Neuronal stem cell (in vitro differentiated cells): Measurements from ENCODE around the gene DAND5. TPM values are rescaled to one million over a fixed set of nuclear protein-coding genes. Genes with fewer than 3 reads are reported as not detected.

Experiments used
- DNase-seq: peaks from one replicate; pipeline ENCODE4 v3.0.0-alpha.2; 2013; ENCODE audit warnings: low spot score
- H2AFZ ChIP-seq: one replicate; pipeline ENCODE4 v1.6.1; 2013; ENCODE audit warnings: mild to moderate bottlenecking, low read length, inconsistent platforms
- H2AK5ac ChIP-seq: 2 replicates; pipeline ENCODE4 v1.6.1; 2013; ENCODE audit warnings: low read depth, mild to moderate bottlenecking, inconsistent platforms, low read length, moderate library complexity, mixed read lengths
- H2BK120ac ChIP-seq: 2 replicates; pipeline ENCODE4 v1.6.1; 2013; ENCODE audit warnings: low read depth, mild to moderate bottlenecking, inconsistent platforms, low read length, moderate library complexity, mixed read lengths
- H2BK12ac ChIP-seq: one replicate; pipeline ENCODE4 v1.6.1; 2013; ENCODE audit warnings: low read length, inconsistent platforms
- H2BK15ac ChIP-seq: 2 replicates; pipeline ENCODE4 v1.6.1; 2013; ENCODE audit warnings: mild to moderate bottlenecking, low read length, inconsistent platforms, mixed read lengths
- H2BK5ac ChIP-seq: one replicate; pipeline ENCODE4 v1.6.1; 2013; ENCODE audit warnings: inconsistent platforms, mild to moderate bottlenecking, low read length, moderate library complexity
- H3K14ac ChIP-seq: one replicate; pipeline ENCODE4 v1.6.1; 2013; ENCODE audit warnings: low read length, inconsistent platforms
- H3K18ac ChIP-seq: 2 replicates; pipeline ENCODE4 v1.6.1; 2013; ENCODE audit warnings: low read length, inconsistent platforms
- H3K23ac ChIP-seq: 2 replicates; pipeline ENCODE4 v1.6.1; 2013; ENCODE audit warnings: low read depth, mild to moderate bottlenecking, mixed read lengths, low read length, inconsistent platforms; ENCODE audit not compliant: poor library complexity
- H3K27ac ChIP-seq: replicated peaks from 3 replicates; pipeline ENCODE4 v1.5.1; 2013; ENCODE audit warnings: low read length, inconsistent platforms
- H3K27me3 ChIP-seq, 3 experiments: 2 replicates each; pipeline ENCODE4 v1.6.1; 2013; ENCODE audit warnings: low read length in 3 of 3, mild to moderate bottlenecking in 2 of 3, inconsistent platforms in 1 of 3, low read depth in 1 of 3, mixed read lengths in 1 of 3, moderate library complexity in 1 of 3; ENCODE audit not compliant: control insufficient read depth in 3 of 3, insufficient read depth in 3 of 3
- H3K36me3 ChIP-seq, 2 donors: replicated peaks in 1 of 2; 2 replicates each; pipeline ENCODE4 v1.6.1; 2013; ENCODE audit warnings: low read length in 2 of 2; ENCODE audit not compliant: control insufficient read depth in 2 of 2, insufficient read depth in 2 of 2
- H3K4ac ChIP-seq: 2 replicates; pipeline ENCODE4 v1.6.1; 2013; ENCODE audit warnings: inconsistent platforms, mild to moderate bottlenecking, low read length, moderate library complexity
- H3K4me1 ChIP-seq, 2 donors: 1 replicate in 1 of 2; 2 replicates in 1 of 2; pipeline ENCODE4 v1.6.1; 2013; ENCODE audit warnings: low read length in 2 of 2, low read depth in 1 of 2; ENCODE audit not compliant: control insufficient read depth in 2 of 2, insufficient read depth in 1 of 2
- H3K4me2 ChIP-seq: one replicate; pipeline ENCODE4 v1.6.1; 2013; ENCODE audit warnings: mild to moderate bottlenecking, low read length, inconsistent platforms; ENCODE audit not compliant: insufficient read depth, poor library complexity, severe bottlenecking
- H3K4me3 ChIP-seq, 2 donors: 2 replicates each; pipeline ENCODE4 v1.5.1; 2013; ENCODE audit warnings: low read length in 2 of 2, mild to moderate bottlenecking in 2 of 2, inconsistent platforms in 1 of 2, moderate library complexity in 1 of 2
- H3K79me1 ChIP-seq: one replicate; pipeline ENCODE4 v1.6.1; 2013; ENCODE audit warnings: low read depth, mild to moderate bottlenecking, inconsistent platforms, low read length, moderate library complexity
- H3K9ac ChIP-seq: one replicate; pipeline ENCODE4 v1.6.1; 2013; ENCODE audit warnings: mild to moderate bottlenecking, low read depth, low read length, inconsistent platforms; ENCODE audit not compliant: poor library complexity
- H3K9me3 ChIP-seq, 2 donors: replicated peaks in 1 of 2; 2 replicates each; pipeline versions ENCODE3 to v1.6.1; 2013; ENCODE audit warnings: low read length in 2 of 2, mild to moderate bottlenecking in 2 of 2, inconsistent platforms in 1 of 2, low read depth in 1 of 2, mixed read lengths in 1 of 2, moderate library complexity in 1 of 2; ENCODE audit not compliant: control insufficient read depth in 2 of 2, insufficient read depth in 1 of 2
- H4K8ac ChIP-seq: one replicate; pipeline ENCODE4 v1.6.1; 2013; ENCODE audit warnings: low read depth, mild to moderate bottlenecking, inconsistent platforms, low read length, moderate library complexity
- H4K91ac ChIP-seq: one replicate; pipeline ENCODE4 v1.6.1; 2013; ENCODE audit warnings: low read length, low read depth, mild to moderate bottlenecking, inconsistent platforms; ENCODE audit not compliant: poor library complexity
- WGBS, 2 donors: extraction: QIAGEN DNeasy Blood & Tissue Kit; methylation state at CpG; one replicate each; pipeline ENCODE4 v1.1.7; 2013; ENCODE audit warnings: missing lambda C conversion rate in 2 of 2, mixed read lengths in 1 of 2; ENCODE audit not compliant: insufficient read length in 2 of 2, insufficient replicate concordance in 1 of 2; ENCODE audit errors: extremely low coverage in 2 of 2; 5-methylcytosine and 5-hydroxymethylcytosine counted together
- polyA plus RNA-seq, 2 experiments: library from polyadenylated mRNA; stranded (reverse); fragments of 200-250 nt; gene quantifications; one replicate each; pipeline ENCODE4 v1.2.3, GENCODE V29; 2013

DAND5 gene
- polyA plus RNA-seq (2013, experiment 1 of 2): 0.03 TPM
- 0.03 TPM for polyA plus RNA-seq (2013, experiment 2 of 2)

DNA sequence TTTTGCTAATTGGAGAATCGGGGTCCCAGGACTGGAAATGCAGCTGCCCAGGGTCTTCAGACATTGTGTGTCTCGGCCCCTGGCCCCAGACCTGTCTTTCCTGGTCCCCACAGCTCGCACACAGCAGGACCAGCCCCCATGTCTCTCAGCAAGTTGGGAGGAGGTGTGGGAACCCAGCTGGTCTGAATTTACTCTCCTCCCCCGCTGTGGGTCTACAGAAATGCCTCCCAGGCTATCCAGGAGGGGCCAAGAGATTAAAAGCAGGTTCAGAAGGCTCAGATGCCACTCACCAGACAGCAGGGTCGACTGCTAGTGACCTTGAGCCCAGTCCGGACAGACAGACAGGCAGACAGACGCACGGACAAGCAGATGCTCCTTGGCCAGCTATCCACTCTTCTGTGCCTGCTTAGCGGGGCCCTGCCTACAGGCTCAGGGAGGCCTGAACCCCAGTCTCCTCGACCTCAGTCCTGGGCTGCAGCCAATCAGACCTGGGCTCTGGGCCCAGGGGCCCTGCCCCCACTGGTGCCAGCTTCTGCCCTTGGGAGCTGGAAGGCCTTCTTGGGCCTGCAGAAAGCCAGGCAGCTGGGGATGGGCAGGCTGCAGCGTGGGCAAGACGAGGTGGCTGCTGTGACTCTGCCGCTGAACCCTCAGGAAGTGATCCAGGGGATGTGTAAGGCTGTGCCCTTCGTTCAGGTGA, at the start of gene DAND5:
DAND5 (plus strand) TSS at position 285 of the 697 bp plus-strand sequence; CDS start at position 370, 85 bp downstream.
- H2AFZ ChIP-seq: no peak within 1 kb of the TSS
- no peak within 1 kb of the TSS for H3K23ac ChIP-seq
- H2BK15ac ChIP-seq: no peak within 1 kb of the TSS
- H3K18ac ChIP-seq: no peak within 1 kb of the TSS
- H3K9ac ChIP-seq: no peak within 1 kb of the TSS
- H2BK12ac ChIP-seq: no peak within 1 kb of the TSS
- H3K4me2 ChIP-seq: no peak within 1 kb of the TSS
- H3K9me3 ChIP-seq: no peaks in the 10 kb centered on the region
- no peak within 1 kb of the TSS for H2BK120ac ChIP-seq
- no peak within 1 kb of the TSS for H3K14ac ChIP-seq
- peak within 1 kb of the TSS; percentile 39 for H2AK5ac ChIP-seq
- no peak within 1 kb of the TSS for H3K4me3 ChIP-seq
- H3K4me1 ChIP-seq: peaks cover 3 to 5% of the 10 kb centered on the region in 2 donors
- no peak within 1 kb of the TSS for H4K8ac ChIP-seq
- H3K4ac ChIP-seq: no peak within 1 kb of the TSS
- WGBS, 2 donors: no CpG with 5 or more reads among the region's 14 CpGs
- no peak within 1 kb of the TSS for H4K91ac ChIP-seq
- DNase-seq: no peak
- no peak within 1 kb of the TSS for H3K27ac ChIP-seq
- H3K36me3 ChIP-seq: no peaks in the 10 kb centered on the region
- H3K27me3 ChIP-seq: peaks cover 0 to 28% (median 0%) of the 10 kb centered on the region in 3 experiments
- H3K79me1 ChIP-seq: no peaks in the 10 kb centered on the region
- no peak within 1 kb of the TSS for H2BK5ac ChIP-seq

DNA sequence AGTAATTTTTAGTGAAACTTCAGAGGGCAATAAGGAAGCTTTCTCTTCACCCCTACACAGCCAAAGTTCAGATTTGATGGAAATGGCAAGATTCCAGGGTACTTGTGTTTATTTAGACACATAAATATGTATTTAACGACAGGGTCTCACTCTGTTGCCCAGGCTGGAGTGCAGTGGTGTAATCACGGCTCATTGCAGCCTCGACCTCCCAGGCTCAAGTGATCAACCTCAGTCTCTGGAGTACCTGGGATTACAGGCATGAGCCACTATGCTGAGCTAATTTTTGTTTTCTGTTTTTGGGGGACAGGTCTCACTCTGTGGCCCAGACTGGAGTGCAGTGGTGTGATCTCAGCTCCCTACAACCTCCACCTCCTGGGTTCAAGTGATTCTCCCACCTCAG, 48.3 kb upstream of the DAND5 start:
- Histone ChIP-seq H4K8ac (no peak overlapping the region), H3K79me1 (peaks cover 1% of the 10 kb centered on the region), H2AFZ (no peak overlapping the region), H3K23ac (no peak overlapping the region), H3K4me3 (no peak overlapping the region), H3K14ac (no peak overlapping the region), H2AK5ac (no peak overlapping the region), H2BK5ac (no peak overlapping the region), H3K18ac (no peak overlapping the region), H3K27ac (no peak overlapping the region), H3K4me2 (no peak overlapping the region), H2BK15ac (no peak overlapping the region), H3K9me3 (peaks cover 0 to 3% of the 10 kb centered on the region in 2 donors), H3K27me3 (peaks cover 0 to 2% (median 0%) of the 10 kb centered on the region in 3 experiments), H3K36me3 (peaks cover 29 to 44% of the 10 kb centered on the region in 2 donors), H3K9ac (no peak overlapping the region), H3K4ac (no peak overlapping the region), H2BK120ac (no peak overlapping the region), H4K91ac (no peak overlapping the region), H3K4me1 (peaks cover 0 to 2% of the 10 kb centered on the region in 2 donors), H2BK12ac (no peak overlapping the region)
- no CpG with 5 or more reads among the region's 3 CpGs for WGBS, 2 donors
- no peak for DNase-seq

DNA sequence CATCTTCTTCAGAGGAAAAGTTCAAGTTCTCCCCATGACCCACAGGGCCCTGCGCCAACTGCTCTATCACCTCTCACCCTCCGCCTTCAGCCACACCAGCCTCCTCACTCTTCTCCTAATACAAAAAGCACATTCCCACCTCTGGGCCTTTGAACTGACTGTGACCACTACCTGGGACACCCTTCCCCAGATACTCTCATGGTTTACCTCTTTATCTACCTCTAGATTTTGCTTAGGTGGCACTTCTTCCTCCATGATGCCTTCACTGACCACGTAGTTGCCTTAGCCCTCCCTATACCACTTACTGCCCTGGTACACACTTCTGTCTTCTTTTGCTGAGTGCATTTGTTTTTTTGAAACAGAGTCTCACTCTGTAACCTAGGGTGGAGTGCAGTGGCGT, 46.4 kb upstream of the DAND5 start:
- Histone ChIP-seq H2BK15ac (no peak overlapping the region), H3K4me1 (peaks cover 0 to 2% of the 10 kb centered on the region in 2 donors), H4K91ac (no peak overlapping the region), H3K27me3 (peaks cover 0 to 2% (median 0%) of the 10 kb centered on the region in 3 experiments), H2BK120ac (no peak overlapping the region), H3K27ac (no peak overlapping the region), H3K4me3 (no peak overlapping the region), H3K36me3 (peaks cover 37 to 59% of the 10 kb centered on the region in 2 donors), H4K8ac (no peak overlapping the region), H3K4ac (no peak overlapping the region), H3K14ac (no peak overlapping the region), H3K18ac (no peak overlapping the region), H2AFZ (no peak overlapping the region), H2AK5ac (no peak overlapping the region), H3K9ac (no peak overlapping the region), H3K9me3 (peaks cover 0 to 3% of the 10 kb centered on the region in 2 donors), H3K4me2 (no peak overlapping the region), H3K23ac (no peak overlapping the region), H3K79me1 (peaks cover 1% of the 10 kb centered on the region), H2BK5ac (no peak overlapping the region), H2BK12ac (no peak overlapping the region)
- DNase-seq: no peak
- no CpG with 5 or more reads among the region's 4 CpGs for WGBS, 2 donors

- Histone ChIP-seq H3K23ac (no peak overlapping the region), H3K27ac (no peak overlapping the region), H3K27me3 (no peaks in the 10 kb centered on the region), H3K79me1 (no peaks in the 10 kb centered on the region), H3K9me3 (no peaks in the 10 kb centered on the region), H4K8ac (no peak overlapping the region), H3K4ac (no peak overlapping the region), H3K14ac (no peak overlapping the region), H3K18ac (no peak overlapping the region), H2BK12ac (no peak overlapping the region), H3K4me2 (no peak overlapping the region), H2BK15ac (no peak overlapping the region), H3K9ac (no peak overlapping the region), H3K36me3 (peaks cover 49 to 75% of the 10 kb centered on the region in 2 donors), H2AK5ac (no peak overlapping the region), H4K91ac (no peak overlapping the region), H2BK5ac (peak overlapping the region; percentile 24), H3K4me1 (no peaks in the 10 kb centered on the region), H3K4me3 (no peak overlapping the region), H2AFZ (no peak overlapping the region), H2BK120ac (no peak overlapping the region)
- DNase-seq: no peak
- WGBS, 2 donors: no CpG with 5 or more reads among the region's 29 CpGs
Measured at GRCh38 chr19:12924621-12925310, 44.6 kb upstream of the DAND5 start.
